GM12864 (cell line): Measurements from ENCODE around the gene SMIM8.

Experiments used
- DNase-seq: peaks from one replicate; pipeline ENCODE4 v3.0.0-alpha.2; 2011; ENCODE audit warnings: low read depth
- H3K4me3 ChIP-seq: 2 replicates; pipeline ENCODE4 v1.5.1; 2011; ENCODE audit warnings: mild to moderate bottlenecking, low read depth, low read length, control low read depth
- TF ChIP-seq, protein P1 (sequence below): IDR thresholded peaks from 2 replicates; pipeline ENCODE4 v1.5.1; 2011; ENCODE audit warnings: low read depth, mild to moderate bottlenecking, moderate library complexity, low read length, control low read depth, inconsistent platforms; ENCODE audit errors: missing control alignments

The SMIM8 gene, protein sequence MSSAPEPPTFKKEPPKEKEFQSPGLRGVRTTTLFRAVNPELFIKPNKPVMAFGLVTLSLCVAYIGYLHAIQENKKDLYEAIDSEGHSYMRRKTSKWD

DNA sequence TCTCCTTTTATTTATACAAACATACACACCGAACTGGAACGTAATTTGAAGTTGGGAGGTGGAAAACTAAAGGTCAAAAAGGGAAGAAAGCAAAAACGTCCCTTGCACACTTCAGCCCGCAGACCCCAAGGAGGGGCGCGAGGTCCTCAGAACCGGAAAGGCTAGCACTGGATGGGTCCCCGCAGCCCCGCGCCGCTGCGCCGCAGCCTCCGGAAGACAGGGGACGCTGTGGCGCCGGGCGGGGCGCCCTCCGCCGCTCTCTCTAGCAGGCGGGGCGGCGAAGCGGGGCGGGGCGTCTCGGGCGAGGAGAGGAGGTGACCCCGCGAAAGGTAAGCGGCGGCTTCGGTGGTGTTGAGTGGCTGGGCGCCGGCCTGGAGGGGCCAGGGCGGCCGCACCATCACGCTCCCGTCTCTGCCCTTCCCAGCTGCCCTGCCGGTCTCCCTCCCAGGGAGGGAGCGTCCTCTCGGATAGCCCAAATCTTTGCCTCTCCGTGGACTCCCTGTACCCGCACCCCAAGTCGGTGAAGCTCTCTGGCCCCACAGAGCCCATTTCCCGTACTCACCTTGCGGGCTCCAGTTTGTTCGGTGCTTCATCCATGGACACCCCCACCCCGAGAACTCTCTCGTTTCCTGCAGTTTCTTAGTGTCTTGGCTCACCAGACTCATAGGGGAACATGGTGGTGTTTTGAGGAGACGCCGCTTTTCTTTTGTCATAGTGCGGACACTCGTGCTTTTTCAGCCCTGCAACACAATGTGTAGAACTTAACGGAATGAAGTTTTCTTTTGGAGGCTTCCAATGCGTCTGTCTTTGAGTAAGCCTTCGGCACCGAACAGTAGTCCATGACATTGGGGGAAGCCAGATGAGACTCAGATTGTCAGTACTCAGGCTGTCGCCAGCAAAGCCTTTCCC is at the start of gene SMIM8:
SMIM8 (plus strand) TSS at position 285 of the 909 bp plus-strand sequence. CDS start 14,444 bp downstream, outside the sequence.
- peak within 1 kb of the TSS; percentile 89 for H3K4me3 ChIP-seq
- DNase-seq = peak; percentile 34
- TF ChIP-seq, protein P1, sequence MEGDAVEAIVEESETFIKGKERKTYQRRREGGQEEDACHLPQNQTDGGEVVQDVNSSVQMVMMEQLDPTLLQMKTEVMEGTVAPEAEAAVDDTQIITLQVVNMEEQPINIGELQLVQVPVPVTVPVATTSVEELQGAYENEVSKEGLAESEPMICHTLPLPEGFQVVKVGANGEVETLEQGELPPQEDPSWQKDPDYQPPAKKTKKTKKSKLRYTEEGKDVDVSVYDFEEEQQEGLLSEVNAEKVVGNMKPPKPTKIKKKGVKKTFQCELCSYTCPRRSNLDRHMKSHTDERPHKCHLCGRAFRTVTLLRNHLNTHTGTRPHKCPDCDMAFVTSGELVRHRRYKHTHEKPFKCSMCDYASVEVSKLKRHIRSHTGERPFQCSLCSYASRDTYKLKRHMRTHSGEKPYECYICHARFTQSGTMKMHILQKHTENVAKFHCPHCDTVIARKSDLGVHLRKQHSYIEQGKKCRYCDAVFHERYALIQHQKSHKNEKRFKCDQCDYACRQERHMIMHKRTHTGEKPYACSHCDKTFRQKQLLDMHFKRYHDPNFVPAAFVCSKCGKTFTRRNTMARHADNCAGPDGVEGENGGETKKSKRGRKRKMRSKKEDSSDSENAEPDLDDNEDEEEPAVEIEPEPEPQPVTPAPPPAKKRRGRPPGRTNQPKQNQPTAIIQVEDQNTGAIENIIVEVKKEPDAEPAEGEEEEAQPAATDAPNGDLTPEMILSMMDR = peak; percentile 93

DNA sequence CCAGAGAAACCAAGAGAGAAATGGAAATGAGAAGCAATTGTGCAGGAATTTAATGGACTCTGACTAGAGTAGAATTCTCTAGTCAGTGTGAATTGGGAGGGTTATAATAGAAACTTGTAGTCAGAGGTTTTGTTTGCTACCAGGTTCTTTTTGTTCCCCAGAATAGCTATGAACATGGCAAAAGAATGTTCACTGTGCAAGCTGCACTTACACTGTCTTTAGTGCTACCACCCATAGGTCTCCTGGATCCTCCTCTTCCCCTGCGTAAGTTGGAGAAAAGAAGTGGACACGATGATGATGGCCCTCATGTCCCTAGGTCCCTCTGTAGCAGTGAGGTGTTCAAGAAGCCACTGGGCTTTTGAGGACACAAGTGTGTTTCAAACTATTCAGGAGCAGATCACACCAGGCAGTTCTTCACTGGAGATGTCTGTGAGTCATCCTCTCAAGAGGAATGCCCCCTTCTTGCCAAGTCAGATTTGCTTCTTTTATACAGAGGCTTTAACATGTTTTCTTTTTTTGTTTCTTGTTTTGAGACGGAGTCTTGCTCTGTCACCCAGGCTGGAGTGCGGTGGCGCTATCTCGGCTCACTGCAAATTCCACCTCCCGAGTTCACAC is 47.6 kb upstream of the SMIM8 start:
- TF ChIP-seq, protein P1 = no peak
- H3K4me3 ChIP-seq = no peak overlapping the region
- DNase-seq = no peak

DNA sequence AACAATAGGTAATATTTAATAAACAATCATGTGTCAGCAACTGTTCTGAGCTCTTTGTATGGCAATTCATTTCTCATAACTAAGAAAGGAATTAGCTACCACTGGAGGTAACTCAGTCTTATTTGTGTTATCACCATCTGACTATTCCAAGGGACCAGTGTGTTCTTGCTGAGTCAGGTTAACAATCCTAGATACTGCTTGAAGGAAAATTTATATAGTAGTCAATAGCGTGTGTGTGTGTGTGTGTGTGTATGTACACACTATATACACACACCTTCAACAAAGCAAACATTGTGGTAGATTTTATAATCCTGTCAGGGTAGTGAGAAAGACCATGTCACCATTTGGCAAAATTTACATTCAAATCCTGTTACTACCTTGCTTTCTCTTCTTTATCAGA is 45.8 kb upstream of the SMIM8 start:
- DNase-seq = no peak
- H3K4me3 ChIP-seq = no peak overlapping the region
- TF ChIP-seq, protein P1 = no peak

DNA sequence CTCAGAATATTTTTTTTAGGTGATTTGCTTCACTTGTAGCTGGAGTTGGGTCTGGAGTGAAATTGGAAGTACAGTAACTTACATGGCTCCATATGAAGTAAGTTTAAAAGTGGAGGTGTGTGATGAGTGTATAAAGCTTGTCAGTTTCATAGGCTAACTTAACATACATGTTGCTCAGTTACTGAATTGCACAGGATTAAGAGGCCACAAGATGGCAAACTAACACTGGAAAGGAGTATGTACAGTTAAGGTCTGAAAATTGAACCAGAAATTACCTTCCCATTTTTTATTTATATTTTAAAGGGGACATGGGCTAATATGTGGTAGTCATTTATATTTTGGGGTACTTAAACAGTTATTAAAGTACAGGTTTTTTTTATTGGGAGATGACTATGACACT is 45.3 kb upstream of the SMIM8 start:
- TF ChIP-seq, protein P1 = no peak
- no peak overlapping the region for H3K4me3 ChIP-seq
- no peak for DNase-seq

DNA sequence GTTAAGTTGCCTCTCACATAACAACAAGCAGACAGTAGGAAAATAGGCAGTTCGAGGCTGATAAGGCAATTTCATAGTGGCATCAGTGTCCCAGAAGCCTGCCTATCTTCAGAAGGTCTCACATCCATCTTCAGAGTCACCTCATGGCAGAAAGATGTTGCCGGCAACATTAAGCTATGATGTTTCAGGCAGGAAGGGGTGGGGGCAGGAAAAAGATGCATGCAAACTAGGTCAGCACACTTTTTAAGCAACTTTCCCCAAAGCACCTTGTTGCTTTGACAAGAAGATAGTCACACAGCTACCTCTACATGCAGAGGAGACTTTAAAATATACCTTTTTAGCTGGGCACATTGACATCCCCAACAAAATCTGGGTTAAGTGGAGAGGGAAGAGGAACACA is 43.2 kb upstream of the SMIM8 start:
- no peak overlapping the region for H3K4me3 ChIP-seq
- TF ChIP-seq, protein P1 = no peak
- no peak for DNase-seq

DNA sequence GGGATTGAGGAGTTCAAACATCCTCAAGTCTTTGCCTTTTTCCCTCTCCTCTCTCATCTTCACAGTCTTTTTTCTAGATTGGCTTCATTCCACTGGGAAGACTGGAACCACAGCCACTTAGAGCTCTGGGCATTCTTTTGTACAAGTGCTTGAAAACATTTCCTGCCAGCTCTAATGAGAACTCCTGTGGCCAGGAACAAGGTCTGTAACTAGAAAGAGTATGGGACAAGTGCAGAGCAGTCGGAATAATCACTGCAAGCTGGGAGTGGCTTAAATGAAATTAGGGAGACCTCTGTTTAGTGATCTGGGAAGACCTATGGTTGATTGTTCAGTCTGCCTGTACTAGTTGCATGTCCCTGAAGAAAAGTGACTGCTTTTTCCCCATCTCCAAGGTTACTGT is 41.0 kb upstream of the SMIM8 start:
- DNase-seq = no peak
- TF ChIP-seq, protein P1 = no peak
- H3K4me3 ChIP-seq = no peak overlapping the region
